Inflammatory macrophage treated with lipopolysaccharide for 1 hour (primary cell): ENCODE measurements around the gene IKZF5.

Experiments used
- DNase-seq, 2 donors: peaks; one replicate each; pipeline ENCODE4 v3.0.0-alpha.2; 2020 to 2022

Gene IKZF5, protein sequence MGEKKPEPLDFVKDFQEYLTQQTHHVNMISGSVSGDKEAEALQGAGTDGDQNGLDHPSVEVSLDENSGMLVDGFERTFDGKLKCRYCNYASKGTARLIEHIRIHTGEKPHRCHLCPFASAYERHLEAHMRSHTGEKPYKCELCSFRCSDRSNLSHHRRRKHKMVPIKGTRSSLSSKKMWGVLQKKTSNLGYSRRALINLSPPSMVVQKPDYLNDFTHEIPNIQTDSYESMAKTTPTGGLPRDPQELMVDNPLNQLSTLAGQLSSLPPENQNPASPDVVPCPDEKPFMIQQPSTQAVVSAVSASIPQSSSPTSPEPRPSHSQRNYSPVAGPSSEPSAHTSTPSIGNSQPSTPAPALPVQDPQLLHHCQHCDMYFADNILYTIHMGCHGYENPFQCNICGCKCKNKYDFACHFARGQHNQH

DNA sequence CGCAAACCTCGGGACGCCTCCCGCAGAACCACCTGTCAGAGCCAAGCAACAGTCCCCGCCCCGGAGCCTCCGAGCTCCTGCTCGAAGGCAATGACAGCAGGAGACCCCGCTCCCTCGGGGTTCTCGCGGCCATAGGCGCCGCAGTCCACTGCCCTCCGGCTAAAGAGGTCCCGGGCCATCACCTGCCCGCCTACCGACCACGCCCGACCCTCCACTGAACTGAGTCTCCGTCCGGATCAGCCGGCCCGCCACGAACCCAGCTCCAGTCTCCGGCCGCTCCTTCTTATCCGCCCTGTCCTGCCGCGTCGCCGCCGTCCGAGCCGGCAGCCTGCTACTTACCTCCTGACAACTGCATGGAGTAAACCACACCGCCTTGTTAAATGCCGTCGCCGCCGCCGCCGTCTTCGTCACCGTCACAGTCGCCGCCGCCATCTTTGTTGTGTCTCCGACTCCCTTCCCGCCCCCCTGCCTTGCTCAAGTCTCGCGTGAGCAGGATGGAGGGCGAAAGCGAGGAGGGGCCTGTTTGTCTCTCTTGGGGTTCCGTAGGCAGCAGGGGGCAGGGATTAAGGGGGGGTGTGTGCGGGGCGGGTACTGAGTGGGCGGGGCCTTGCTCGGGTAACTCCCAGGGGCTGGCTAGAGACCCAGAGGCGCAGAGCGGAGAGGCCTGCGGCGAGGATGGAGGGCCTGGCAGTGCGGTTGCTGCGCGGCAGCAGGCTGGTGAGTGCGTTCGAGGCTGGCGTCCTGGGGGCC, at the start of gene IKZF5, which contains the start of gene ACADSB:
Gene IKZF5, minus strand, starts transcription at position 441 of the 750 bp plus-strand sequence. CDS start 10,170 bp downstream, outside the sequence.
Gene ACADSB, plus strand, starts transcription at position 652 of the 750 bp plus-strand sequence. Its CDS starts 24 bp downstream, at position 676.
- peak; percentile 97 for DNase-seq

DNA sequence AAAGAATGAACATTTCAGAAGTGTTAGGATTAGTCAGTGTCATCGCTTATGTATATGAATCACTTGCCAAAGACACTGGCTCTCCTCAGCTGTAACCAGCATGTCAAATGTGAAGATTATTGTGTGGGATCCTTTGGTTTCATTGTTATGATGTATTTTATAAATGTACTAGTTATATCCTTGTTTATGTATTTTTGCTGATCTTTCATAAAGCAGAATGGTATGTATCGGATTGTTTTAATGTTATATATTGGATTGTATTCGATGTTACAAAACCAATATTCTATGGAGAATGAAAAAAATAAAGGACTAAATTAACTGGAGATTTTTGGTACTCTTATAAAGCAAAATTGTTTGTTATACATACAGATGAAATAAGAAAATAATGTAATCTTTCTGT, 49.4 kb upstream of the IKZF5 start:
- DNase-seq, result no peak

DNA sequence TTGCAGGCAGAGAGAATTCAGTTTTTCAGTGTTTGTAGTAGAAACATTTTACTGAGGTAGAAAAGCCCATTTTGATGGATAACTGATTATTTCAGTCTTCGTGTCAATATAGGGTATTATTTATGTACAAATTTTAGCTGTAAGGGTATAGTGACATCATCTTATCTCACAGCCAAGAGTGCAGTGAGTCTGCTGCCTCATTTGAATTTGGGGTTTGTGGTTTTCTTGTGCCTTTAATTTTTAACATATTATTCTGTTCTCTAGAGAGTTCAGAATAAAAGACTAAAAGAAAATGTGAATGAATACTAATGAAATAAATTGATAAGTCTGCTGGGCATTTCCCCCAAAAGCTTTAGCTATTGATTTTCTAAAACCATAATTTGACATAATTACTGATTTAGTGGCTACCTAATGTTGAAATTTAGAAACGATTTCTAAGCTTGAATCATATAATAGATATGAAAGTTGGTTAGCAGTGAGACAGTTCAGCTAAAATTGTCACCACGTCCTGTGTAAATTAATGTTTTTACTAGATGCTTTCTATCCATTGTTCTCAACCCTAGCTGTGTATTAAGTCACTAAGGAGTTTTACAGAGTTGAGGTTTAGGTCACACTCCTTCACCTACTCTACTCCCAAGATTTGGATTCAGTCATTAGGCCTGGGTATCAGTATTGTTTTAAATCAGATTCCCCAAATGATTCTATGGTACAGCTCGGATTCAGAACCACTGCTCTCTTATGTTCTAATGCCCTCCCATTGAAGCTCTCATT, 37.6 kb upstream of the IKZF5 start:
- DNase-seq, result no peak

DNA sequence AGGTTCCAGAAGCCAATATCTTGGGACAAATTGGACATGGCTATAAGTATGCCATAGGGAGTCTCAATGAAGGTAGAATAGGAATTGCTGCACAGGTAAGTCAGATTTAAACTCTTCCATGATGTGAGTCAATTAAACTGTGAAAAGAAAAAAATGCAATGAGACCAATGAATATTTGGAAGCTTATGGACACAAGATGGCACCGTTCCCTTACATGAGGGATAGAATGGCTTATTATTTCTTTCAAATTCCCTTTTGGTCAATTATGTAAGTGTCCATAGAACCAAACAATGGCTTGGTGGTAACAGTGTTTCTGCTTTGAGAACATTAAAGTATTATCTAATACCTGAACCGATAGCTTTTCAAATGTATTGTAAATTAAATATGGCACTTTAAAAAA, 35.8 kb upstream of the IKZF5 start:
- DNase-seq, result peak in 1 of 2 donors; percentile 4

DNA sequence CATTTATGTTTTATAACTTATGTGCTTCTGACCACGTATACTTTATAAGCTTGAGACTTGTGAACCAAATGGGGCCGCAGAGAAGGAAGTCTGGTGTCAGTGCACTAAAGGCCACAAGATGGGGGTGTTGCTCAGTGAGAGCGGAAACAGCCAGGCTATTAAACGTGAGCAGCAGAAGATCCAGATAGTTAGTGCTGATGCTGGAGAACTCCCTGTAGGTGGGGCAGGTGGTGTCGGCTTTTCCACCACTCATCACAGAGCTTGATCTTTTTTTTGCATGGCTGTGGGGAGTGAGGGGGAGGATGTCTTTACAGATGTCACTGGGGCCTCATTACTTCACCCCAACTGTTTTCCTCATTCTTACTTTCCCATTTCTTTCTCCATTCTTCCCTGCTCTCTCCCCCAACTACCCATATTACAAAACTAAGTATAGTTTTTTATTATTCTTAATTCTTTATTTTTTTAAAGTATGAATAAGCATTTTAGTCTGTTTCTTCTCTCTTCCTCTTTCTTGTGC, 34.9 kb upstream of the IKZF5 start:
- peak; percentile 17 to 57 for DNase-seq

DNA sequence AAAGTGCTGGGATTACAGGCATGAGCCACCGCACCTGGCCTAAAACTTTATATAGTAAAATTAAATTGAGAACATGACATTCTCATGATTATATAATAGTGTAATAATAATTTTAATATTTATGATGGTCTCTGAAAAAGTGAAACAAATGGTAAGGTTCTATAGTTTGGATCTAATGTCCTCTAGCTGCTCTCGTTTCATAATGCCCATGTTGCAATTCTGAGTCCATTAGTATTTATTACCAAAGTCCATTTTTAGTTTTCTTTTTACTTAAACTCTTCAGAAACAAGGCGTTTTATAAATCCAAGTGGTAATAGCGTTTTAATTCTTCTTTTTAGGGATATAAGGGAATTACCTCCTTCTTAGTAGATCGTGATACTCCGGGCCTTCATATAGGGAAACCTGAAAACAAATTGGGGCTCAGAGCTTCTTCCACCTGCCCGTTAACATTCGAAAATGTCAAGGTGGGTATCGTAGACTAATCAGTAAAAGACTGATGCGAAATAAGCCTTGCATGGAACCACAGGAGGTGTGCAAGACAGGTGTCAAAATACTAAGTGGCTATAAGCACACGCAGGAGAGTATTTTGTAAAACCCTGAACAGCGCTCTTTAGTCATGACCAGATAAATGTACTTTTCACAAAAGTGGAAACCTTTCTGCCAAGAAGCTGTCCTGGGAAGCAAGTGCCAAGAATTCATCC, 34.3 kb upstream of the IKZF5 start:
- no peak for DNase-seq

DNA sequence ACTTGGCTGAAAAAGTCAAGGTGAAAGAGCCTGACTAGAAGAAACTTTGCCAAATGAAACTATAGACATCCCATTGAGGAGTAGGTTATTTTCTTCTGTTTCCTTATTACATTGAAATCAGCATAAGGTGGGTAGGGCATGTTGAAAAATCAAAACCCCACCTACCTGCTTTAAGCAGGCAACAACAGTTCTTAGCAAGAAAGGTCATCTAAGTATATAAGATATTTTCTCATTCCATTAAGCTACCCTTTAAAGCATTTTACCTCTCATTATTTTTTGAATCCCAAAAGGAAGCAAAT, 31.0 kb upstream of the IKZF5 start:
- no peak for DNase-seq

DNA sequence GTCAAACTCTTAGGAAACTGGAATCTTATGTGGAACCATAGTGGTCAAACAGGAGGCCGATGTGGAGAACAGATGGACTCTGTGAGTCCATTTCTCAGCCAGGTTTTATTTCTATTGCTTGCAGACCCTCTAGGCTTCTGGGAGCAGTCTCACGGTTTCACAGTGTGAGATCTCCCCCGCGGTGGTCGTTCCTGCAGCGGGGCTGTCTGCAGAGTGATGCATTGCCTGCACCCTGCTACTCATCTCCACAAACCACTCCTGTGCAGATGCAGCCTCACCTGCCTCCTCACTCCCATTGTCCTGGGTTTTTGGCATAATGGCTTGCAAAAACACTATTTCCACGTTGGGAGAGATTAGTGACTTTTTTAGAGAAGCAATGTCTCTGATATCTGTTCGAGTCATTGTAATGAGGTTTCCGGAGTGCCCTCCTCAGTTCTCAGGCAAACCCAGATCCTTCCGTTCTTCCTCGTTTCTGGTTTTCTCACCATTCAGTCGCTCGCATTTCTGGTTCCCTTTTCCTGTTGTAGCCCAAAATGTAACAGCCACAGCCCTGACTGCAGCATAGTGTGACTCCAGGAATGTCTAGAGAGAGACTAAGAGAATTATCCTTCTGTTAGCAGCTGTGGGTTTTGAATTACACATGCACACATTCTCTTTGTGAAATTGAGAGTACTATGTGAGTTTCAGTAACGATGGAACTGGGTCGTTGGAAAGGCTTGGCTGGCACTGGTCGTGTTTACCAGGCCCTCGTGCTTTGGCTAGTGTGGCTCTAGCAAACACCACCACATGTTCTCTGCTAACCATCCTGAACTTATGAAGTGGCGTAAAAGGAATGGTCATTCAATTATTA, 30.4 kb upstream of the IKZF5 start:
- DNase-seq, result peak in 1 of 2 donors; percentile 8

DNA sequence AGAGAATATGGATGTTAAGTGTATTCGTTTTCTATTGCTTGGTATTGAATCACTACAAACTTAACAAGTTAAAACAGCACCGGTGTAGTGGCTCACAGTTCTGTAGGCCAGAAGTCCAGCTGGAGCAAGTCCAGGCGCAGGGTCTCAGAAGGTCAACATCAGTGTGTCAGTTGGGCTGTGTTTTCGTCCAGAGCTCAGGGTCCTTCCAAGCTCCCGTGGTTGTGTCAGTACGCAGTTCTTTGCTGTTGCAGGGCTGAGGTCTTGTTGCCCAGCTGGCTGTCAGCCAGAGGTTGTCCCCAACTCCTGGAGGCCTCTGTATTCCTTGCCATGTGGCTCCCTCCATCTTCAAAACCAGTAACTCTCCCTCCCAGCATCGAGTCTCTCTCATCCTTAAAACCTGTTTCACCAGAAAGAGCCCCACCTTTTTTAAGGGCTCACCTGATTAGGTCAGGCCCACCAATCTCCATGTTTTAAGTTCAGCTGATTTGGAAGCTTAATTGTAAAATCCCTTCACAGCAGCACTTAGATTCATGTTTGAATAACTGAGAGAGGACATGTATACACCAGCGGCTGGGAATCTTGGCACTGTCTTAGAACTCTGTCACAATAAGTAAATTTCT, 27.0 kb upstream of the IKZF5 start:
- DNase-seq, result no peak

DNA sequence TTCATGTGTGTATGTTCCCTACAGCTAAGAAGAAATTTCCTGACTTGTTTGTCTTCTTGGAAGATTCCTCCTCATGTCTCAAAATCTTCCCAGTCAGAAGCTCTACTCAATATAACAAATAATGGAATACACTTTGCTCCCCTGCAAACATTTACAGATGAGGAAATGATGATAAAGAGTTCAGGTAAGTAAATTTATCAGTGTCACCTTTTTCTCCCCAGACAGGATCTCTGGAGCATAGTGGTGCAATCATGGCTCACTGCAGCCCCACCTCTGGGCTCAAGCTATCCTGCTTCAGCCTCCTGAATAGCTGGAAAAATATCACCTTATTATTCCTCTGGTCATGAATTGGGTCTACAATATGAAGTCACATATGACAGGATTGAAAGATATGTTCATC, 25.7 kb upstream of the IKZF5 start:
- DNase-seq, result no peak

DNA sequence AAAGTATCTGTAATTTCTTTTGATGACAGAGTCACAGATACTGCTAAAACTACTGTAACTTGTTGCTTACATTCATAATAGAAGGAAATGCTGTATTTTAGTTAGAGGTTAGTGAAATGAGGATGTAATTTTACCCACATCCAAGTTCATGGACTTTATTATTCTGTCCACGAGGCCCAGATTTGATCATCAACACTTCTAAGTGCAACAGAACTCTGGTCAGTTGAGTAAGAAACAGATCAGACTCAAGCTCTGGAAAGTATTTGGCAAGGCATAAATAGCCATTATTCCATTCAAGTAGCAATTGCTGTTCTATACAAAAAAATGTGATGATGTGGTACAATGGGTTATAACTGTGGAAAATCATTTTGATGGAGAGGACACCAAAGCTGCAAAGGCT, 22.5 kb upstream of the IKZF5 start:
- no peak for DNase-seq

DNA sequence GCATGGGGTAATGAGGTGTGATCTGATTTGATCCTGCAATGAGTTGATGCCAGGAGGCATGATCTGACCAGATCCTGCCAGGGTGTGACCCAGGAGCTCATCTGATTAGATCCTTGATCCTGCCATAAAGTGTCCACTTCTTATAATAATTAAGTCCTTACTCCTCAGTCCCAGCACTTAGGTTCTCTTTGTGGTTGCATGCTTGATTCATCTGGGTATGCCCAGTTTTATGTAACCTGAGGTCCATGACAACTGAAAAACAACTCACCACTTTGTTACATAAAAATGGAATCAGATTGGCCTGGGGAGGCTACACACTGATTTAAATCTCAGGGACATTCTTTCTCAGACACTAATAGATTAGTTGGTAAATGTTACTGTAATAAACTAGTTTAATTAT, 19.3 kb upstream of the IKZF5 start:
- DNase-seq, result peak; percentile 35 to 46

DNA sequence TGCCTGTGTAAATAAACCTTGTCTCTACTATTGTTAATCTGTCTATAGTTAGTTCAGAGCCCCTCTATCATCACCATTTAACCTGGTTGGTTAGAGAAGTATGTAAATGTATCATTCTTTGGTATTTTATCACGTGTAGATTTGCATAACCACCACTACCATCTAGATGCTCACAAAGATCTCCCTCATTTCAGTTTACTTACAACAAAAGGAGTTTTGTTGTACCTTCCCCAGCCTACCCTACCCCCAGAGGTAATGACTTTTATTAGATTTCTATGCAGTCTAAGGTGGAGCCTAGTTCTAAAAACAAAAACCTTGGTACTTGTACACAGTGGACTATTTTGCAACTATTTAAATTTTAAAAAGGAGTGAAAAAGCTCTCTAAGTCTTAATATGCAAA, 17.7 kb upstream of the IKZF5 start:
- DNase-seq, result no peak

DNA sequence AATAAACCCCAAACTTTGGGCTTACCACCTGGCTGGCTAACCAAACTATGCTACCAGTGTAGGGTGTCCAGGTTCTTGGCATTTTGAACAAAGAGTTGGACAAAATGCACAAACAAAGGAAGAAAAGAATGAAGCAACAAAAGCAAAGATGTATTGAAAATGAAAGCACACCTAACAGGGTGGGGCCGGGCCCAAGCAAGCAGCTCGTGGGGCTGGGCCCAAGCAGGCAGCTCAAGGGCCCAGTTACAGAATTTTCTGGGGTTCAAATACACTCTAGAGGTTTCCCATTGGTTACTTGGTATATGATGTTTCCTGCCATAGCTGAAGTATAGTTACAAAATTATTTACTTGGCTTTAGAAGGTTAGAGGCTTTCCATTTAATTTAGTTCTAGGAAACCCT, 15.9 kb upstream of the IKZF5 start:
- DNase-seq, result no peak

DNA sequence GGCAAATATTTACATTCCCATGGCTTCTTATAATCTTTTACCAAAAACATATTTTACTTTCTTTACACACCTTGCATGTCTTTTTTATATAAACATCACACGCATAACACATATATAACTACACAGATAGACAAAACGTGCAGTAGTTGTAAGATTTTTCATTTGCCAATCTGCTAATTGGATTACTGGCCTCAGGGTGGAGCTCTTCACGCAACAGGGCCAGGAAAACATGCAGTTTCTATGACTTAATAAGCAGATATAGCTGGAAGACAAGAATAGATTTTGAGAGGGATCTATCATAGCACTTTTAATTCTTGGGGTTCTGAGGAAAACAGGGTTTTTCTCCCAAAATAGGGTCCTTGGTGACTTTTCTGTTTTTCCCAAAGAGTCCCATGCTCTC, 12.9 kb upstream of the IKZF5 start:
- peak in 1 of 2 donors; percentile 16 for DNase-seq

DNA sequence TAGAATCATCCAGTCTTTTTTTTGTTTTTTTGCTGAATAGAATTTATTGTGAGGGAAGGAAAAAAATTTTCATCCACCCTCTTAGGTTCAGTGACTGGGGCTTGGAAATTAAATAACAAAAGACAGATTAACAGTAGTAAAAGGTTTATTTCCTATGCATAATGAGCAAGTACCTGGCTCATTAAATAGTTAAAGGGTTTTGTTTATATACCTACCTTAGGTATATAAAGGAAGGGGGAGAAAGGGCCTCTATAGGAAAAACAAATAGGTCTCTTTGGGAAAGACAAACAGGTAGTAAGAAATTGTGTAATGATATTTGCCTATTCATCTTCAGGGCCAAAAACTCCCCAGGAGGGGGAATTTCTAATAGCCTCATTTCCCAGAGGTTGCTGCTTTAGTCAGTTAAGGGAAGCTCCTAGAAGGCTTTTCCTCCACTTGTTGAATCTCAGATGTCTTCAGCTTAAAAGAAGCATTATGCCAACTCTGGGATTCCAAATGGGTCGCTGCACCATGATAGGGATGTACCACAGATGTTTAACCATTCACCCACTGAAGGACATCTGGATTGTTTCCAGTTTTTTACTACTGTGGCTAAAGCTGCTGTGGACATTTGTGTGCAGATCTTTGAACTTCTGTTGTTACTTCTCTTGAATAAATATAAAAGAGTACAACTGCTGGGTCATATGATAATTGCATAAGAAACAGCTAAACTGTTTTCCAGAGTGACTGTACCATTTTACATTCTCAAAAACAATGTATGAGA, 11.5 kb upstream of the IKZF5 start:
- DNase-seq, result peak in 1 of 2 donors; percentile 20

DNA sequence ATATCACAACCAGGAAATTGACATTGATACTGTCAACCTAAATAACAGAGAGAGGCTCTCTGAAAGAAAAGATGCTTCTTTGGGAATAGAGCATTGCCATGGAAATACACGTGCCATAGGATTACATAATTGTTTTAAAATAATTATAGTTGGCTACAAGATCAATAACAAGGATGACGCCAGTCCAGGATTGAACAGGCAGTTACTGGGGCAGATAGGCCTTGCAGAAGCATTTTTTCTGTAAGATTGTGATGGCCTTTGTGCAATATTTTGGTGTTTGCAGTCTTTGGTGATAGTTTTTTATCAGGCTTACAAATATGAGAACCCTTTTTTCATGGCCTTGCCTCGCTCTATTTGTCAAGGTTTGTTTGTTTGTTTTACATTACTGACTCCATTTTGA, 10.7 kb upstream of the IKZF5 start:
- DNase-seq, result no peak

DNA sequence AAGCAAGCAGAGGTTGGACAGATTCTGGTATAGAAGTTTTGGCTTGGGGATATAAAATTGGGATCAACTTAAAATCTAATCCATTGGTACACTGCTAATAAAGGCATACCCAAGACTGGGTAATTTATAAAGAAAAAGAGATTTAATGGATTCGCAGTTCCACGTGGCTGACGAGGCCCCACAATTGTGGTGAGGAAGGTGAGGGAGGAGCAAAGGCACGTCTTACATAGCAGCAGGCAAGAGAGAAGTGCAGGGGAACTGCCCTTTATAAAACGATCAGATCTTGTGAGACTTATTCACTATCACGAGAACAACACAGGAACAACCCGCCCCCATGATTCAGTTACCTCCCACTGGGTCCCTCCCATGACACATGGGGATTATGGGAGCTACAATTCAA, 9.9 kb upstream of the IKZF5 start:
- DNase-seq, result no peak

DNA sequence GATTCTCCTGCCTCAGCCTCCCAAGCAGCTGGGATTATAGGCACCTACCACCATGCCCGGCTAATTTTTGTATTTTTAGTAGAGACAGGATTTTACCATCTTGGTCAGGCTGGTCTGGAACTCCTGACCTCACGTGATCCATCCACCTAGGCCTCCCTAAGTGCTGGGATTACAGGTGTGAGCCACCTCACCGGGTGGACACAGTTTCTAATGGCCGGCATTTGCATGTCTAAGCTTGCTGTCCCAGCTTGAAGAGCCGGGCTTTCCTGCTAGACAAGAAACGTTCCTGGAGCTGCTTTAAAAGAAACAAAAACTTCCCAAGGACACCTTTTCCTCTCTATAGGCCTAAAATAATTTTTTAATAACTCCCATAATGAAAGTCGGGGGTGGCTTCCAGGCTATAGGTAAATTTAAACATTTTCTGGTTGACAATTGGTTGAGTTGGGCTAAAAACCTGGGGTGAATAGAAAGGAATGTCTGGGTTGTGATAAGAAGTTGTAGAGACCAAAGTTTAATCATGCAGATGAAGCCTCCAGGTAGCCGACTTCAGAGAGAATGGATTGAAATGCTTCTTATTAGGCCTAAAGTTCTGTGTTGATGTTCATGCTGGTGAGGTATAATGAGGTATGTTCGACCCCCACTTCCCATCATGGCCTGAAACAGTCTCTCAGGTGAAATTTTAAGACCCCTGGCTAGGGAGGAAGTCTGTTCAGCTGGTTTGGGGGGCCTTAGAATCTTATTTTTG, 9.0 kb upstream of the IKZF5 start:
- no peak for DNase-seq

DNA sequence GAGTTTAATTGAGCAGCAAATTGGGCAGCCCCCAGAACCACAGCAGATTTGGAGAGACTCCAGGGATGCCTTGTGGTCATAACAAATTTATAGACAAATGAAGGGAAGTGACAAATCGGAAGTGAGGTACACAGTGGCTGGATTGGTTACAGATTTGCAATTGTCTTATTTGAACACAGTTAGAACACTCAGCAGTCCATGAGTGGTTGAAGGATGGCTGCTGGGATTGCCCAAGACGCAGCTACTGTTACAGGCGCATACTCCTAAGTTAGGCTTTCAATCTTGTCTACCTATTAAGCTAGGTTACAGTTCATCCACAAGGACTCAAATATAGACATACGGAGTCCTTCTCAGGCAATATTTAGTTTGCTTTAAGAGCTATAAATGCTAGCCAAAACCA, 7.6 kb upstream of the IKZF5 start:
- DNase-seq, result no peak
